Prostate gland (tissue), 2 donors: ENCODE data around the gene RABGGTA.

ENCODE experiments used
- POLR2A ChIP-seq: fragments of 450-650 bp; IDR thresholded peaks from one replicate; pipeline ENCODE4 v1.6.1; 2016; ENCODE audit warnings: antibody characterized with exemption, mild to moderate bottlenecking
- POLR2AphosphoS5 ChIP-seq: sonication (generic); formaldehyde crosslinking; IDR thresholded peaks from one replicate; pipeline ENCODE4 v1.6.1; 2017; ENCODE audit warnings: antibody characterized with exemption
- TF ChIP-seq, protein P1 (sequence below), 4 experiments: fragments of 200-600 bp in 2 of 4; fragments of 450-650 bp in 2 of 4; sonication (generic) in 2 of 4; IDR thresholded peaks; 1 replicate in 3 of 4; 2 replicates in 1 of 4; pipeline ENCODE4 v1.5.1; 2016 to 2019; ENCODE audit warnings: antibody characterized with exemption in 4 of 4, mild to moderate bottlenecking in 2 of 4, moderate library complexity in 2 of 4

DNA sequence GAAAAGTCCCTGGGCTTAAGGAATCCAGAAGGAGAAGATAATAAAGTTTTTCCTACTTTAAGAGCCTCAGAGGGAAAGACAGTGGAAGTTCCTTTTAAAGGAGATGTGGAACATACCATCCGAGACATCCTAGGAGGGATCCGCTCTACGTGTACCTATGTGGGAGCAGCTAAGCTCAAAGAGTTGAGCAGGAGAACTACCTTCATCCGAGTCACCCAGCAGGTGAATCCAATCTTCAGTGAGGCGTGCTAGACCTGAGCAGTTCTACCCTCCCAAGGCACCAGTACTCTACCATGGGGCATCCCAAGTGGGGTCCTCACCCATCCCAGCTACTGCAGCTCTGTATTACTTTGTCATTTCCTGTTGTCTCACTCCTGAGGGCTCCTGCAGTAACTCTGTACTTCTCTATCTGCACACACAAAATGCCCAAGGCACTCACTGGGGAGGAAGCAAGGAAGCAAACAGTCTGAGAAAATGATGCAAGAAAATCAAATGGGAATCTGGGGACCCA lies 32.8 kb downstream of the RABGGTA start:
- TF ChIP-seq, protein P1, sequence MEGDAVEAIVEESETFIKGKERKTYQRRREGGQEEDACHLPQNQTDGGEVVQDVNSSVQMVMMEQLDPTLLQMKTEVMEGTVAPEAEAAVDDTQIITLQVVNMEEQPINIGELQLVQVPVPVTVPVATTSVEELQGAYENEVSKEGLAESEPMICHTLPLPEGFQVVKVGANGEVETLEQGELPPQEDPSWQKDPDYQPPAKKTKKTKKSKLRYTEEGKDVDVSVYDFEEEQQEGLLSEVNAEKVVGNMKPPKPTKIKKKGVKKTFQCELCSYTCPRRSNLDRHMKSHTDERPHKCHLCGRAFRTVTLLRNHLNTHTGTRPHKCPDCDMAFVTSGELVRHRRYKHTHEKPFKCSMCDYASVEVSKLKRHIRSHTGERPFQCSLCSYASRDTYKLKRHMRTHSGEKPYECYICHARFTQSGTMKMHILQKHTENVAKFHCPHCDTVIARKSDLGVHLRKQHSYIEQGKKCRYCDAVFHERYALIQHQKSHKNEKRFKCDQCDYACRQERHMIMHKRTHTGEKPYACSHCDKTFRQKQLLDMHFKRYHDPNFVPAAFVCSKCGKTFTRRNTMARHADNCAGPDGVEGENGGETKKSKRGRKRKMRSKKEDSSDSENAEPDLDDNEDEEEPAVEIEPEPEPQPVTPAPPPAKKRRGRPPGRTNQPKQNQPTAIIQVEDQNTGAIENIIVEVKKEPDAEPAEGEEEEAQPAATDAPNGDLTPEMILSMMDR (IDR thresholded peaks at IDR 0.05), result no peak
- TF ChIP-seq POLR2A (no peak), POLR2AphosphoS5 (no peak)
